Stimulated activated CD8-positive, alpha-beta memory T cell treated with anti-CD3 and anti-CD28 coated beads, Interleukin-2, amount 100 ng/mL, for 1 hour (primary cell): Measurements from ENCODE around the gene SORCS2.

ENCODE experiments used
- DNase-seq, 2 donors: peaks; one replicate each; pipeline ENCODE4 v3.0.0-alpha.2; 2020; ENCODE audit warnings: low read depth in 2 of 2

Gene SORCS2

GRCh38 chr4:7222521-7222920, 30.2 kb downstream of the SORCS2 start:
- DNase-seq = no peak

DNA sequence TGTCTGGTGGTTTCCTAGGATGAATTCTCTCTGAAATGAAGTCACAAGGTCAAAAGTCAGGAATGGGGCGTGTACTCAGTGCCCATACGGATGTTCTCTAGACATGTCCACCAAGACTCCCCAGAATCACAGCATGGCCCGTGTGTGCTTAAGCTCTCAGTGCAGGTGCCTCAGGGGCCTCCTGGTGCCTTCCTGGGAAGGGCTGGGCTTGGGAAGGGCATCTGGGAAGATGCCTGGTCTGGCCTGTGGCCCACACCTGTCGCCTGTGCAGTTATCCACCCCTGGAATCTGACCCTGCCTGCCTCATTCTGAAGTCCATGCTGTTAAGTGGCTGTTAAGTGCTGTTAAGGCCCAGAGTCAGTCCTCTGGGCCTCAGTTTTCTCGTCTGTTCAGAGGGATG, 31.2 kb downstream of the SORCS2 start:
- DNase-seq = no peak

GRCh38 chr4:7224001-7224400, 31.7 kb downstream of the SORCS2 start:
- DNase-seq = no peak

GRCh38 chr4:7224878-7225533, 32.7 kb downstream of the SORCS2 start:
- no peak for DNase-seq

GRCh38 chr4:7226439-7226838, 34.1 kb downstream of the SORCS2 start:
- no peak for DNase-seq

GRCh38 chr4:7227008-7227407, 34.7 kb downstream of the SORCS2 start:
- DNase-seq = no peak

DNA sequence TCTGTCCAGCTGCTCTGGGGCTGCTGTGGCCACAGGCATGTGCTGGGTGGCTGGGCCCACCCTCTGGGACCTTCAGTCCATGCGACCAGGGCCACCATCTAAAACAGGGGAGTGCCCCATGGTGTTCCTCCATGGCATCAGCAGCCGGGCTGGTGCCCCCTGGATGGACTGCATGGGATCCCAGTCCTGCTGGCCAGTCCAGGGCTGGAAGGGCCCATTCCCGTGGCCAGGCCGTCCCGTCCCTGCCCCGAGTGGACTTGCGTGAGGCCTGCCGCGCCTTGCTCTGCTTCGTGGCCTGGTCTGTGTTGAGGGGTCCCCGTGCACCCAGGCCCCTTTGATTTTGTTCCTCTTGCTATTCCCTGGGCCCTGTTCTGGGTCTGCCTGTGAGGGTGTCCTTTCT, 36.4 kb downstream of the SORCS2 start:
- DNase-seq = no peak

- no peak for DNase-seq
Measured at GRCh38 chr4:7232061-7232650, 39.8 kb downstream of the SORCS2 start.

DNA sequence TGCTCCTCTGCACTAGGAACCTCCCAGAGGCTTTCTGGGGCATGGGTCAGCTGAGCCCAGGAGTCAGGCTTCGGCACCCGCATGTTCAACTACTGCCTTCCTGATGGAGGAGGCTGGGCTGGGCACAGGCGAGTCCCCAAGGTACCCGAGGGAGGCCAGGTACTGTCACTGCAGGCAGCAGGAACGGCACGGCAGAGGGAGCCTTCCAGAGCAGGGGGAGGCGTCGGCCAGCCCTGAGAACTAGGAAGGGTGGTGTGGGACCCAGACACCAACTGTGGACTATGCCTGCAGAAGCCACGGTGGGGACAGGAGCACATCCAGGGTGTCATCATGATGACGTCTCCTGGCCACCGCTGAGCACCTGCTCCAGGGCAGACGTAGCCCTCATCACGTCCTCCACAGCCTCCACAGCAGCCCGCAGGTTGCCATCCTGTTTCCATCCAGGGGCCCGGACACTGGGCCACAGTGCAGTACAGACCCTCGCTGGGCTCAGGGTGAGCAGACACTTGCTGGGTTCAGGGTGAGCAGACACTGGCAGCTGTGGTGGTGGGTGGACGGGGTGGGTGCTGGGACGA, 40.8 kb downstream of the SORCS2 start:
- no peak for DNase-seq

DNA sequence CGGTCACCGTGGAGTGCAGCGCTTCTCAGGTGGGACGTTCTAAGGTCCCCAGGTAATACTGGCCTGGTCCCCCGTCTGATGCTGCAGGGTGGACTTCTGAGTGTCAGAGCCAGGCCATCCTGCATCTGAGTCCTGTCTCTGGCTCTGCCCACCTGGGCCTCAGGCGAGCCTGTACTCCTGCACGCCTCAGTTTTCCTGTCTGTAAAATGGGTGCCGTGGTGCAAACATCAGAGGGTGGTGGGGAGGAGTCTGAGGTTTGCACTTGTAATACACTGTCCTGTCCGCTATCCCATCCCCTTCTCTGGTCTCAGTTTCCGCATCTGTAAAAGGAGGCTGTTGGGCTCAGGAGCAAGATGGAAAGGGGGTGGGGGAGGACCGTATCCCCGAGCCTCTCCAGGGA, 41.3 kb downstream of the SORCS2 start:
- no peak for DNase-seq

DNA sequence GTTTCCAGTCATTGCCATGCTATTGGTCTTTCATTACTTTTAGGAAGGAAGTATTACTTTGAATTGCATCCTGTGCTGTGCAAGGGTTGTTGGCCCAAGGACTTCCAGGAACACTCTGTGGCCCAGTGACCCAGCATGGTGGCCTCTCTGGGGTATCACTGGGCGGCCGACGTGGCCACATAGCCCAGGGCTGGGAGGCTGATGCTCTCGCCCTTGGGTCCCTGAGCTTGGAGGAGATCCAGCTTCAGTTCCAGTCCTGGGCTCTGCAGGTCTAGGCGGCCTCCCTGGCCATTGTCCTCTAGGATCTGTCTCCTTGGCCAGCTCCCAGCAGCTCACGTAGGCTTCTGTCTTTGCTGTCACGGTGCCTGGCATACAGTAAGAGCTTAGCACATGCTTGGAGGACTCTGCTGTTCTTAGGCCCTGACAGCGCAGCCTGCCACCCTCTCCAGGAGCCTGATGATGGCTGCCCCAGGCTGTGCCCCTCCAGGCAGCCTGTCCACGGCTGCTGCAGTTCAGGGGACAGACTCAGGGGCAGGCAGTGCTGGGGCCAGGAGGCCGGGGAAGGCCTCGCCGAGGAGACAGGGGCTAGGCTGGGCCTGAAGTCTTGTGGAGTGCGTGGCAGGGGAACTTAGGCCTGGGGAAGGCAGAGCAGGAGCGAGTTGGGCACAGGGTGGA, 42.2 kb downstream of the SORCS2 start:
- no peak for DNase-seq

- no peak for DNase-seq
Measured at GRCh38 chr4:7235030-7235380, 42.7 kb downstream of the SORCS2 start.

GRCh38 chr4:7236847-7237246, 44.5 kb downstream of the SORCS2 start:
- DNase-seq = no peak

DNA sequence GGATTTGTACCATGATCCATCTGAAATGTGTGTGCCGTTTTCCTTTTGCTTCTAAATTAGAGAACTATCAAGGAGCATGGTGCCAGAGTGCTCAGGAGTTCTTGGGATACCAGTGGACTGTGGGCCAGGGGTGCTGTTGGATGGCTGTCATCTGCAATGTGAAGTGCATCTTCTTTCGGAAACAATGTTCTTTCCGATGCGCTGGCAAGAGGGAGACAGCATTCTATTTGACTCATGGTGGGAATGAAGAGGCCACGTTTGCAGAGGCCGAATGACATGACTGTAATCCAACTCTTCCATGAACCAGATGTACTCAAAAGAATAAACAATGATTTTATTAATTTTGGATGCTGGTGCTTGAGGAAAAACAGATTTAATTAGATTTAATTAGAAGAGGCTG, 45.5 kb downstream of the SORCS2 start:
- DNase-seq = no peak

DNA sequence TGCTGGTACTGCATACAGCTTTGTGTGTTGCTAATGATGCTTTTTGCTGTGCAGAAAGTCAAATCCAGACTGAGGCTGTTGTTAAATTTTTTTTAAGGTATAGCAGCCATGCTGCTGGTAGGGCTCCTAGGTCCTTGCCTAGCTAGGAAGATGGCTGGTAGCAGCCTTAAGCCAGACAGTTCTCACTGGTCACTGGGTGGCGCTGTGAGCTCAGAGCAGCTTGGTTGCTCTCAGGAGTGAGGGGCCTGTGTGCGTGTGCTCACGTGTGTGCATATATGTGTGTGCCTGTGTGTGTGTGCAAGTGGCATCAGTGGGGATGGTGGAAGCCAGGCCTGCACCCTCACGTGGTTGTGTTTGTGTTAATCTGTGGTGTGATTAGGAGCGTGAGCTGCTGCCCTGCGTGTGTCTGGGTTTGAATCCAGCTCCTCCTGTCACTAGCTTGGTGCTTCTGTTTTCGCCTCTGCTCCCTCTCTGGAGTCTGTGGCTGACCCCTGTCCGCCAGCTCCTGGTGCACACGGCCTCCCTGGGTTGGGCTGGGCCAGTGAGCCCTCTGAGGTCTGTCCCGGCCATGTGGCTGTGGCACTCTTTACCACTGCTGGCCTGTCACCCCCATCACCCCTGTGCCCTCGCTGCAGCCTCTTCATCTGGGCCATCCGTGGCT, 46.1 kb downstream of the SORCS2 start:
- DNase-seq = no peak

GRCh38 chr4:7239101-7239820, 46.9 kb downstream of the SORCS2 start:
- no peak for DNase-seq

GRCh38 chr4:7239844-7240243, 47.5 kb downstream of the SORCS2 start:
- no peak for DNase-seq

GRCh38 chr4:7240306-7240705, 48.0 kb downstream of the SORCS2 start:
- no peak for DNase-seq

DNA sequence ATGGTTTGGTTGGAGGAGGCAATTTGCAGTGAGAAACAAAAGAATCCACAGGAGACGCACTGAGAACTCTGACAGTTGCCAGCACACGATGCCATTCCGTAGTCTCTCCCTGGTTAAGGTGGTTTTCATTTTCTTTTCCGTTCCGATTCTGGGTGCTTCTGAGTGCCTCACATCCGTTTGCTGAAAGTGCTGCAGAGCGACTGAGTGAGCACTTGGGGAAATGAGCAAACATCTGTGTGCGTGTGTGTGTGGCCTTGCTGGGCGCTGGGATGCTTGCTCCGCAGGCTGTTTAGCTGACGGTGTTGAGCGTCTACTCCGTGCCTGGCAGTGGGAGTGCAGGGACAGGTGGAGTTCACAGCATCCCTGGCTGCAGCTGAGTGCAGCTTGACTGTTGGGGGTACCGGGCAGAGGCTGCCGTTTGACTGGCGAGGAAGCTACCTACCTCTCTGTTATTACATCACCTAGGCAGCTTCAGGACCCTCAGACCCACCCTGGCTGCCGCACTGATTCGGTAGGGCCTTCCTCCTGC, 49.3 kb downstream of the SORCS2 start:
- no peak for DNase-seq

- no peak for DNase-seq
Measured at GRCh38 chr4:7242766-7243165, 50.4 kb downstream of the SORCS2 start.

DNA sequence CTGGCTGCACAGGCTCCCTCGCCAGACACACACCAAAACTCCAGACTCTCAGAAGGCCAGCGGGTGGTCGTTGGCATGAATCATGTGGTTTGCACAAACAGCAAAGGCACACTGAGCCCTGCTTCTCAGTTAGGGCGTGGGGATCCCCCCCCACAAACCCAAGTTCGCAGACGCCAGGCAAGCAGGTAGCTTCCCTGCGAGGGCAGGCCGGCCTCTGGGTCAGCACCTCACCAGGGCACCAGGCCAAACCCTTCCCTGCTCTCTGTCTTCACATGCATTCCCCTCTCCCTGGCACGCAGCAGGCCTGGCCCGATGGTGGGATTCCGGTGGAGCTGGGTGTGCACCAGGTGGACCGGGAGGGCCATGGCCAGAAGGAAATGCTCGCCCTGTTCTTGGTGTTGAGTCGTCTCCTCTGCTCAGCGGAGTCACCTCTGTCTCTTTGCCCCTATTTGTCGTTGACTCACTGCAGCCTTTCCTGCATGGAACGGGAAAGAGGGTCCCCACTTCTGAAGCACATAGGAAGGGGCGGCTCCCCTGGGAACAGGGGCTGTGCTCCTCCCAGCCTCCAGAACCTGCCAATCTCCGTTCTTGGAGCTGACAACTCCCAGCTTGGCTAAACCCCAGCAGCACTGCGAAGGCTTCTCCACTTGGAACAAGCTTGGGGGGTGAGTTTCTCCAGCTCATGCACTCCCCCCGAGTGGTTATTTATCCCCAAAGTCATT, 51.4 kb downstream of the SORCS2 start:
- DNase-seq = no peak
